ENCODE measurements around the gene DPH1. TPM values are rescaled to one million over a fixed set of nuclear protein-coding genes. Genes with fewer than 3 reads are reported as not detected.

The DPH1 gene
- total and polyA plus RNA-seq, 2 donors from 2014 or later, result 23.3 to 49.4 TPM

DNA sequence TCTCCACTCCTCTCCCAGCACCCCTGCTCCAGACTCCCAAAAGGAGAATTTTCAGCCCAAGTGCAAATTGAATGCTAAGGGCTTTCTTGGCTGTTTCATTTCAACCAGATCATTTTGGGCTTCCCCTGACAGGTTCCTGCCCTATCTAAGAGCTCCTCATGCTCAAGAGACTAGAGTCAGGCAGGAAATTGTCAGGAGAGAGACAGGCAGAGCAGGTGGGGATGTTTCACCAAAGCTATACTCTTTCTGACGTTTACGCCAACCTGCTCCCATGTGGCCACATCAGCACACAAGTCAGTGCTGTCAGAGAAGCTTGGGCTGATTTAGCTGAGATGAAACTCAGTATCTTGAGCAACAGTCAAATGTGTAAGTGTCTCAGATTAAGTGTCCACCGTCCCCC lies 56.4 kb downstream of the DPH1 start:
- no peak overlapping the region for H3K4me3 ChIP-seq (ENCODE audit: low read length in 3 of 3)
- intact Hi-C loops (cut with DNase I), result no loop called here
- FAIRE-seq, result no peak
- no peaks in the 10 kb centered on the region for H3K27me3 ChIP-seq (ENCODE audit: control insufficient read depth, insufficient read depth, low read length)
- H3K27ac ChIP-seq (ENCODE audit: low read depth in 2 of 2, low read length in 2 of 2), result peak overlapping the region in 1 of 2 donors; percentile 88
- DNase-seq, result no peak
- H3K9ac ChIP-seq (ENCODE audit: low read length in 3 of 3), result no peak overlapping the region
- no peaks in the 10 kb centered on the region for H3K9me3 ChIP-seq (ENCODE audit: control insufficient read depth in 2 of 3, insufficient read depth in 1 of 3, low read length in 3 of 3)
- TF ChIP-seq, protein P1, sequence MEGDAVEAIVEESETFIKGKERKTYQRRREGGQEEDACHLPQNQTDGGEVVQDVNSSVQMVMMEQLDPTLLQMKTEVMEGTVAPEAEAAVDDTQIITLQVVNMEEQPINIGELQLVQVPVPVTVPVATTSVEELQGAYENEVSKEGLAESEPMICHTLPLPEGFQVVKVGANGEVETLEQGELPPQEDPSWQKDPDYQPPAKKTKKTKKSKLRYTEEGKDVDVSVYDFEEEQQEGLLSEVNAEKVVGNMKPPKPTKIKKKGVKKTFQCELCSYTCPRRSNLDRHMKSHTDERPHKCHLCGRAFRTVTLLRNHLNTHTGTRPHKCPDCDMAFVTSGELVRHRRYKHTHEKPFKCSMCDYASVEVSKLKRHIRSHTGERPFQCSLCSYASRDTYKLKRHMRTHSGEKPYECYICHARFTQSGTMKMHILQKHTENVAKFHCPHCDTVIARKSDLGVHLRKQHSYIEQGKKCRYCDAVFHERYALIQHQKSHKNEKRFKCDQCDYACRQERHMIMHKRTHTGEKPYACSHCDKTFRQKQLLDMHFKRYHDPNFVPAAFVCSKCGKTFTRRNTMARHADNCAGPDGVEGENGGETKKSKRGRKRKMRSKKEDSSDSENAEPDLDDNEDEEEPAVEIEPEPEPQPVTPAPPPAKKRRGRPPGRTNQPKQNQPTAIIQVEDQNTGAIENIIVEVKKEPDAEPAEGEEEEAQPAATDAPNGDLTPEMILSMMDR (IDR thresholded peaks at IDR 0.05; ENCODE audit: borderline replicate concordance, extremely low read depth, insufficient read depth), result no peak
- peaks cover 0 to 8% (median 6%) of the 10 kb centered on the region in 3 donors for H3K36me3 ChIP-seq (ENCODE audit: control insufficient read depth in 2 of 3, insufficient read depth in 3 of 3, low read length in 3 of 3)
- peaks cover 14 to 68% (median 25%) of the 10 kb centered on the region in 3 donors for H3K4me1 ChIP-seq (ENCODE audit: control insufficient read depth in 2 of 3, insufficient read depth in 2 of 3, low read depth in 1 of 3, low read length in 3 of 3)

DNA sequence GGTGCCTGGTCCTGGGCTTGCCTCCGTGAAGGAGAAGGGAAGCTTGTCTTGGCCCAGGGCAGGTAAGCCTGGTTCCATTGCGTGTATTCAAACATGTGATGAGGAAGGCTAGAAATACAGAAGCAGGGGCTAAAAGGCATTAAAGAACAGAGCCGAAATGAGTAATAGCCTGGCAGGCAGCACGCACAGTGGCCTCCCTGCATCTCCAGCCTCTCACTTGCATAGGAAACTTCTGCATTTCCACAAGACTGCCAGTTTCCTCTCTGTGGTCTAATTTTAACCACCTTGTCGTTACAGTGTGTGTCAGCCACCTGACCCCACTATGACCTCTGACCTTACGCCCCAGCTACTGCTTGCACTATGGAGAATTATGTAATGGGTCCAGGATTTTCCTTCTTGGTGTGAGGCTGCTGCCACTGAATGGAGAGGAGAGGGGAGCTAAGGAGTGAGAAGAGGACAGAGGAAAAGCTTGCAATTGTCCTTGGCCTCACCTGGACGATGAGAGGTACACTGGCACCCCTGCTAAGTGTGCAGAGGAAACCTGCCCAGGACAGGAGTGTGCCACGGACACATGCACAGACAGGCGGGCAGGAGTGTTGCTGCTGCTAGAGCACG lies 57.8 kb downstream of the DPH1 start:
- TF ChIP-seq, protein P1 (IDR thresholded peaks at IDR 0.05; ENCODE audit: borderline replicate concordance, extremely low read depth, insufficient read depth), result no peak
- FAIRE-seq (no peak), DNase-seq (peak in 2 of 5 donors; percentile 71 to 77)
- H3K4me3 ChIP-seq (ENCODE audit: low read length in 3 of 3), result no peak overlapping the region
- H3K9me3 ChIP-seq (ENCODE audit: control insufficient read depth in 2 of 3, insufficient read depth in 1 of 3, low read length in 3 of 3), result no peaks in the 10 kb centered on the region
- H3K36me3 ChIP-seq (ENCODE audit: control insufficient read depth in 2 of 3, insufficient read depth in 3 of 3, low read length in 3 of 3), result peaks cover 0 to 4% (median 4%) of the 10 kb centered on the region in 3 donors
- intact Hi-C loops (cut with DNase I), result no loop called here
- peaks cover 15 to 67% (median 23%) of the 10 kb centered on the region in 3 donors for H3K4me1 ChIP-seq (ENCODE audit: control insufficient read depth in 2 of 3, insufficient read depth in 2 of 3, low read depth in 1 of 3, low read length in 3 of 3)
- H3K27me3 ChIP-seq (ENCODE audit: control insufficient read depth, insufficient read depth, low read length), result no peaks in the 10 kb centered on the region
- H3K9ac ChIP-seq (ENCODE audit: low read length in 3 of 3), result no peak overlapping the region
- H3K27ac ChIP-seq (ENCODE audit: low read depth in 2 of 2, low read length in 2 of 2), result peak overlapping the region; percentile 48 to 56

DNA sequence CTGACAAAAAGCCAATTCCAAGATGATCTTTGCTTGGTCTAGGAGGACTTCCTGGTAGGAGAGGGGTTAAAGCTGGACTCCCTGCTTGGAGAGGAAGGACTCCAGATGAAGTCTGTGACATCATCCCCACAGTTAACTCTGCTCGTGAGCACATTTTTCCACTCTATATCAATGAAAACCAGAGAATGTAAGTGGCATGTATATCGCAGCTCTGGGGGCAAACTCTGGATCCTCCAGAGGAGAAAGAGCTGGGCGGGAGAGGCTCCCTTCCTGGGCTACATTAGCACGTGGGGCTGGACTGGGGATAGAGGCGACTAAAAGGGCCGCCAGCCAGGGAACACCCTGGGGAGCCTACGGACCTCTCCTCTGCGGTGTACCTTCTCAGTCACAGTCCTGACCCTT lies 59.1 kb downstream of the DPH1 start:
- Histone ChIP-seq H3K9me3 (ENCODE audit: control insufficient read depth in 2 of 3, insufficient read depth in 1 of 3, low read length in 3 of 3) (no peaks in the 10 kb centered on the region), H3K27me3 (ENCODE audit: control insufficient read depth, insufficient read depth, low read length) (no peaks in the 10 kb centered on the region), H3K4me1 (ENCODE audit: control insufficient read depth in 2 of 3, insufficient read depth in 2 of 3, low read depth in 1 of 3, low read length in 3 of 3) (peaks cover 12 to 60% (median 13%) of the 10 kb centered on the region in 3 donors), H3K27ac (ENCODE audit: low read depth in 2 of 2, low read length in 2 of 2) (peak overlapping the region; percentile 65 to 89), H3K9ac (ENCODE audit: low read length in 3 of 3) (peak overlapping the region in 2 of 3 donors; percentile 54 to 56), H3K36me3 (ENCODE audit: control insufficient read depth in 2 of 3, insufficient read depth in 3 of 3, low read length in 3 of 3) (peaks cover 0 to 4% (median 0%) of the 10 kb centered on the region in 3 donors), H3K4me3 (ENCODE audit: low read length in 3 of 3) (peak overlapping the region in 2 of 3 donors; percentile 39 to 40)
- intact Hi-C loops (cut with DNase I), result no loop called here
- peak in 2 of 5 donors; percentile 37 to 69 for DNase-seq
- TF ChIP-seq, protein P1 (IDR thresholded peaks at IDR 0.05; ENCODE audit: borderline replicate concordance, extremely low read depth, insufficient read depth), result no peak
- no peak for FAIRE-seq
